Stimulated activated CD8-positive, alpha-beta memory T cell treated with anti-CD3 and anti-CD28 coated beads, Interleukin-15, amount 100 ng/mL, for 24 hours (primary cell): ENCODE data around the gene ZNF746.
A peak's percentile ranks its signal among the peaks of the same experiment; 100 is the strongest.
"Not testable (repeated sequence)": the region's sequence is repeated elsewhere in the genome, so short reads cannot be mapped to it uniquely, and the experiment has no call there.

Experiments
- DNase-seq: peaks from one replicate; pipeline ENCODE4 v3.0.0-alpha.2; 2020; ENCODE audit warnings: low read depth

The ZNF746 gene

DNA sequence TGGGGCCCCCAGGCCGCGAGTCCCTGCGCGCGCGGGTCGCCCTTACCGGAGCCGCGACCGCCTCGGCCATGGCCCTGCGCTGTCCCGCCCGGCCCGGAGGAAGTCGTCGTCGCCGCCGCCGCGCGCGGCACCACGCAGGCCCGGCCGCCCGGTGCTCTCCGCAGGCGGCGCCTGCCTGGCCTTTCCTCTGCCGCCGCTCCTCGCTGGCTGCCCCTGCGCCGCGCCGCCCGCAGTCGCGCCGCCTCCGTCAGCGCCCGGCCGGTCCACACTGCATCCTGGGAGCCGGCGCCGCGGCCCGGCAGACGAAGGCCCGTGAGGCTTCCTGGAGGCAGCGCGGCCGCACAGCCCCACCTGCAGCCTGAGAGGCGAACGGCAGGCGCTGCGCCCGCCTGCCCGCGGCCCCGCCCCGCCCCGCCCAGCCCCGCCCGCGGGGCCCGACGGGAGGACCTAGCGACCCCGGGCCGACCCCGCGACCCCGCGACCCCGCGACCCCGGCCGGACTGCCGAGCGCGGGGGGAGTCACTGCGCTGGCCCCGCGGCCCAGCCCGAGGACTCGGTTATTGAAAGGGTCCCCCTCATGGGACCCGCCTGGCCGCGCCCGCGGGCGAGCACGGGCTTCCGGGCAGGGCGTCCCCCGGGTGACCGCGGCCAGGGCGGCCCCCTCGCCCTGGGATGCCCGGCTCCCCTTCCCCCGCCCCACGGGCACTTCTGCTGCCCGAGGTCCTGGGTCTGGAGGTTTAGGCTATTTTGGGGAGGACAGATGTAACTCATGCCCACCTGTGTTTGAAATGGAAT is at the start of gene ZNF746:
Gene ZNF746 (minus strand): TSS at position 343 of the 795 bp plus-strand sequence. CDS start 273 bp downstream, at position 70.
- DNase-seq = peak; percentile 56

GRCh38 chr7:149547126-149547525 is 49.5 kb upstream of the ZNF746 start:
- no peak for DNase-seq

- DNase-seq = no peak
Observed at GRCh38 chr7:149546331-149546730, 48.7 kb upstream of the ZNF746 start.

DNA sequence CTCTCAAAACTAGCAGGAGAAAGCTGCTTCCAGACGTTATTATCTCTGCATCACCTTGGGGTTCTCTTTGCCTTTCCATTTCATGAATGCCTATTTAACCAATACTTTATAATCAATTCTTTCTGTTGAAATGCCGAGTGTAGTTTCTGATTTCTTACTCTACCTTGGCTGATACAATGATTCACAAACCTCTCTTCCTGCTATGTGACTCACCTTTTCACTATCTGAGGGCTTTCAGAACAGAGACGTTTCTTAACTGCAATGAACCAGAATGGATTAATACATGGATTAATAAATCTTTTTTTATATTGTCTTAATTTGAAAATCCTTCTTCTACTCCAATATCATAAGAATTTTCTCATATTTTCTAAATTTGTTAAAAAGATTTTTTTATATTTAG is 46.4 kb upstream of the ZNF746 start:
- no peak for DNase-seq

- DNase-seq = no peak
Observed at GRCh38 chr7:149532654-149533053, 35.0 kb upstream of the ZNF746 start.

GRCh38 chr7:149529136-149529718 is 31.6 kb upstream of the ZNF746 start:
- no peak for DNase-seq

DNA sequence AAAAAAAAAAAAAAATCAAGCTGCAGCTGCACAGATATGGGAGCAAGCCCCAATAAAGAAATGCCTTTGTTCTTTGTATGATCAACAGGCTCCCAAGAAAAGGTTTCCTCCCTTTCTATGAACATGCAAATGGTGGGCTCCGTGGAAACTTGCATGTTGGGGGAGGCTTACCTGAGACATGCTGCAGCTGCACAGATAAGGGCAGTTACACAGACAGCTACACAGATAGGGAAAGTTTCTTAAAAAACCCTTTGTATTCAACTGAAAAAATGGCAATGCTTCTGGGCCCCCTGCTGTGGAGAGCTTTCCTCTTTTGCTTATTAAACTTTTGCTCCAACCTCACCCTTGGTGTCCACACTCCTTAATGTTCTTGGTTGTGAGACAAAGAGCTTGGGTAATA is 29.8 kb upstream of the ZNF746 start:
- DNase-seq = no peak

- no peak for DNase-seq
Observed at GRCh38 chr7:149525280-149525679, 27.7 kb upstream of the ZNF746 start.

GRCh38 chr7:149524394-149524793 is 26.8 kb upstream of the ZNF746 start:
- DNase-seq = no peak

DNA sequence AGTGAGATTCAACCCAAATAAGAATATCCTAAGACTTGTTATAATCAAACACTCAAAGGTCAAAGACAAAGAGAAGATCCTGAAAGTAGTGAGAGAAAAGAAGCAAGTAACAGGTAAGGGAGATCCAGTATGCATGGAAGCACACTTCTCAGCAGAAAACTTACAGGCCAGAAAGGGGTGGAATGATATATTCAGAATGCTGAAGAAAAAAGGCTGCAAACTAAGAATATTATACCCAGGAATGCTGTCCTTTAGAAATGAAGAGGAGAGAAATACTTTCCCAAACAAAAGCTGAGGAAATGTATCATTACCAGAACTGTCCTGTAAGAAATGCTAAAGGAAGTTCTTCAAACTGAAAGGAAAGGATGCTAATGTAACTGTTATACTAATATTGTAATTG is 12.6 kb upstream of the ZNF746 start:
- no peak for DNase-seq

- DNase-seq = no peak
Observed at GRCh38 chr7:149509774-149510173, 12.2 kb upstream of the ZNF746 start.

DNA sequence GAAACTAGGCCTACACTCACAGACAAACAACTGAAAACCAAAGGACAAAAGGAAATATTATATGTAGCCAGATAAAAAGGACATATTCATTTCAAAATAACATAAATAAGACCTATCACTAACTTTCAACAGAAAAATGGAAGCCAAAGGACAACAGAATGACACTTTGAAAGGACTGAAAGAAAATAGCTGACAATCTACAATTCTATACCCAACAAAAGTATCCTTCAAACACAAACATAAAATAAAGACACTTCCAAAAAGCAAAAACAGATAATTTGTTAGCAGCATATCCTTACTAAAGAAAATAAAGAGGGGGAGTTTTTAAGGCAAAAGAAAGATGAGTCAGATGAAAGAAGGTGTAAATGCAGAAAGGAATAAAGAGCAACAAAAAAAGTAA is 7.9 kb upstream of the ZNF746 start:
- DNase-seq = no peak

- DNase-seq = no peak
Observed at GRCh38 chr7:149501651-149502050, 4.0 kb upstream of the ZNF746 start.

GRCh38 chr7:149500910-149501309 is 3.3 kb upstream of the ZNF746 start:
- DNase-seq = no peak

GRCh38 chr7:149500201-149500600 is 2.6 kb upstream of the ZNF746 start:
- no peak for DNase-seq

DNA sequence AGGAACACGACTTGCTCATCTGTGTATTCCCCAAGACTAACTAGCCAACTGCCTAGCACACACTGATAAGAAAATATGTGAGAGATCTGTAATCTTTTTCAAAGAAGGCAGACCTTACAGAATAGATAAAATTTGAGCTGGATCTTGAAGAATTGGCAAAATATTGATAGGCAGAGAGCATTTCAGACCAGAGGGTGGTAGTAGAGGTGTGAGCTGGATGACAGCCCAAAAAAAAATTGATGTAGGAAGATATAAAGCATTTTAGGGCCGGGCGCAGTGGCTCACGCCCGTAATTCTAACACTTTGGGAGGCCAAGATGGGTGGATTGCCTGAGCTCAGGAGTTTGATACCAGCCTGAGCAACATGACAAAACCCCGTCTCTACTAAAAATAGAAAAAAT is 1.2 kb upstream of the ZNF746 start:
- DNase-seq = no peak

- DNase-seq = peak; percentile 31
Observed at GRCh38 chr7:149496642-149497391, 792 bp downstream of the ZNF746 start.

DNA sequence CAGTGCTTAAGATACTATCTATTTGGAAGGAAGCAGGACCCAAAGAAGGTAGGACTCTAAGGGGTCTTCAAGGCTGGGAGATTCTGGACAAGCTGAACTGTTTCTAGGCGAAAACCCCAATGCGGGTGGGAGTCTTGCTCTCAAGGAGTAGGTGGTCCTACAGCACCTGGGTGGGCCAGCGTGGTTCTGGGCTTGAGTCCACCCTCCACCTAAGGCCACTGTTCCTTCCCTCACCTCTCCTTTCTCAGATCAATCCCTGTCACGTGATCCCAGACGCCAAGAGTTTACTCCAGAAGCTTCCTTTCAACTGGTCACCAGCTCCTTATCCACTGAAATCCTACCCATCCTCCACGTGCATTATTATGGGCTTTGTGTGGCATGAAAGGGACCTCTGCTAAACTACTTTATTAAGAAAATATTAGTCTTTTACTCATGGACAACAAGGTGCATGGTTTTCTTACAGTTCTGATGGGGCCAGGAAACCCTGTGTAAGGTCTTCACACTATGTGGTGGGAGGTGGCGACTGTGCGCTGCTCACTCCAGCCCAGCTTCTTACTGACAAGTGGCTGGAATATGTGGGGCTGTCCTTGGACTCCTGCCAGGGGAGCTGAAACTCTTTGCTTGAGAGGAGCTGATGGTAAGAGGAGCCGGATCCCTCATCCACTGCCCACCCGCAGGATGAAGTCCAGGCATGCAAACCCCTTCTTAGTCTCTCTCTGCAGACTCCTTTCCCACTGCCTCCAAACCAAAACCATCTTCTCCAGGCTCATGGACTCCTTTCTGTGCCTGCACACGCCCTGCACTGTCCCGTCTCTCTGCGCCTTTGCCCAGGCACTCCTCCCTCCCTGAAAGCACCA is 1.6 kb downstream of the ZNF746 start:
- no peak for DNase-seq

DNA sequence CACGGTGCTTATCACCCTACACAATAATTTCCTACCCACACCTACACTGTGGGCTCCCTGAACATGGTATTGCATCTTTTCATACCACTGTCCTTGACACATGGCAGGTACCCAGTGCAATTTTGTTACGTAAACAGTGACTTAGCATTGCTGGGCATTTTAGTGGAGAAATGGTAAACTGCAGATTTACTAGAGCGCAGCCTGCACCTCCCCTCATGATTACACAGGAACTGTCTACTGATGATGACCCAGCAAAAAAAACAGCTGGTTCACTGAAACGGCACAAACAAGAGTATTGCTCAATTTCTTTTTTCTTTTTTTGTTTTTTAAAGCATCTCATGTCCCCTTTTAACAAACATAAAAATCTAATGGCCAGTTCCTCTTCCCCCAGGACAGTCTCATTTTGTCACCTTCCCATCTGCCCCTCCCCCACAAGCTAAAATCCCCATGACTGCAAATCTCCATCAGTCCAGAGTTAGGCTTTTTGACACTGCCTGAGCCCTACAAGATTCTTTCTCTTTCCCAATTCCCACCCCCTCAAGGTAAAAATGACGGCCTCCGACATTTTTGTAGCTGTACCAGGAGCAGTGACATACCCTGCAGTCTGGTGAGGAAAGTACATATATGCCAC is 2.8 kb downstream of the ZNF746 start:
- DNase-seq = no peak

DNA sequence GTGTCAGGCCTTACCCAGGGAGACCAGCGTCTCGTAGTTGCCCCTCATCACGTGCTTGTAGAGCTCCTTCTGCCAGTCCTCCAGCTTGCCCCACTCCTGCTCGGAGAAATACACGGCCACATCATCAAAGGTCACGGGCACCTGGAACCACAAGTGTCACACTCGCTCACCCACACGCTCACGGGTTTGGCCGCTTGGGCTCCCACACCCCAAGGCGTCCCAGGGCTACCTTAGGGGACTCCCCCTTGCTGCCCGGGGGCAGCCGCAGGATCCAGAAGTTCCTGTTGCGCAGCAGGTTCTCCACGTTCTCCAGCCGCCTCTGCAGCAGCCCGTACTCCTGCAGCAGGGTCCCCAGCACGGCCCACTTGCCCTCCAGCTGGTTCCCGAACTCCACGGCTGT is 3.6 kb downstream of the ZNF746 start:
- DNase-seq = not testable (repeated sequence)

DNA sequence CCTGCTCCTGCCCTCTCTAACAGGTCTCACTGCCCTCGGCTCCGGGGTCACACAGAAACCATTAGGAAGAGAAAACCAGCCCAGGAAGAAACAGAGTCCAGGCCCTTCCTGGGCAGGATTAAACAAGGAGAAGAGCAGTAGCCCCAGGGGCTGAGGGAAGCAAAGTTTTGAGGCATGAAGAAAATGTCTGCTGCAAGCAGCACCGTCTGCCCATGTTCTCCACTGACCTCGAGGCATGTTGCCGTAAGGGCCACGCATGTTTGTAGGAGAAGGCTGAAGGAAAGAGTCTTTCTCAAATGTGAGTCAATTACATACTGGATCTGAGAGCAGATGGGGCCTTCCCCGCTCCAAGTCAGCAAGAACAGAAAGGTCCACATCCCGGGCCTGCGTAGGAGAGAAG is 4.2 kb downstream of the ZNF746 start:
- DNase-seq = no peak
